Activated T-helper 1 cell treated with anti-CD3 and anti-CD28 coated beads, Interleukin-12 subunit alpha, Interleukin-12 subunit beta, Interleukin-2, Interleukin-4 antibody, amounts not matched to agents 30 ng/mL and 10 ng/mL and 1 ng/mL, durations not matched to agents 14 hours and 24 hours and 36 hours (primary cell): Measurements from ENCODE around the gene SUGT1. TPM values are rescaled to one million over a fixed set of nuclear protein-coding genes. Genes with fewer than 3 reads are reported as not detected.

Source experiments
- DNase-seq: peaks from one replicate; pipeline ENCODE4 v3.0.0; 2021; ENCODE audit warnings: low spot score
- H3K27ac Mint-ChIP-seq: one replicate; pipeline ENCODE4 v1.8.0; 2021; ENCODE audit warnings: mild to moderate bottlenecking, mixed read lengths
- H3K27me3 Mint-ChIP-seq: one replicate; pipeline ENCODE4 v1.8.0; 2022; ENCODE audit warnings: mild to moderate bottlenecking, moderate library complexity, mixed read lengths; ENCODE audit not compliant: insufficient read depth
- H3K36me3 Mint-ChIP-seq: one replicate; pipeline ENCODE4 v1.8.0; 2021; ENCODE audit warnings: low read depth, mixed read lengths
- H3K4me1 Mint-ChIP-seq: one replicate; pipeline ENCODE4 v1.8.0; 2021; ENCODE audit warnings: low read depth, mixed read lengths
- H3K4me3 Mint-ChIP-seq: one replicate; pipeline ENCODE4 v1.8.0; 2021; ENCODE audit warnings: mild to moderate bottlenecking, moderate library complexity, mixed read lengths
- H3K9me3 Mint-ChIP-seq: one replicate; pipeline ENCODE4 v1.8.0; 2021; ENCODE audit warnings: mixed read lengths
- intact Hi-C: fragments of 100-400 bp; cut with micrococcal nuclease; formaldehyde crosslinking; loops from one replicate; pipeline ENCODE4 v1.15.1; 2024
- total RNA-seq: library from RNA; stranded (reverse); gene quantifications from 2 replicates; pipeline ENCODE4 v1.2.3, GENCODE V29; 2022

The SUGT1 gene
- total RNA-seq, 1 donor from 2014 or later = 63.3 TPM

GRCh38 chr13:52744842-52745375 is 92.3 kb downstream of the SUGT1 start:
- Mint-ChIP-seq H3K36me3 (no peaks in the 10 kb centered on the region), H3K4me1 (no peaks in the 10 kb centered on the region), H3K4me3 (no peak overlapping the region), H3K27ac (no peak overlapping the region), H3K9me3 (no peaks in the 10 kb centered on the region), H3K27me3 (peaks cover 30% of the 10 kb centered on the region)
- intact Hi-C loops = no loop called here
- no peak for DNase-seq

- no peak overlapping the region for H3K4me3 Mint-ChIP-seq
- intact Hi-C loops = no loop called here
- H3K36me3 Mint-ChIP-seq = no peaks in the 10 kb centered on the region
These were observed 93.5 kb downstream of the SUGT1 start for GRCh38 chr13:52746141-52746540.

GRCh38 chr13:52749419-52749818 is 96.8 kb downstream of the SUGT1 start:
- no peak overlapping the region for H3K27ac Mint-ChIP-seq
- DNase-seq = no peak
- H3K36me3 Mint-ChIP-seq = no peaks in the 10 kb centered on the region
- no peaks in the 10 kb centered on the region for H3K4me1 Mint-ChIP-seq
- peaks cover 5% of the 10 kb centered on the region for H3K27me3 Mint-ChIP-seq
- intact Hi-C loops = no loop called here
- no peak overlapping the region for H3K4me3 Mint-ChIP-seq
- no peaks in the 10 kb centered on the region for H3K9me3 Mint-ChIP-seq

More at GRCh38 chr13:52746141-52746540, 93.5 kb downstream of the SUGT1 start:
- DNase-seq = no peak
- H3K9me3 Mint-ChIP-seq = no peaks in the 10 kb centered on the region
- H3K27me3 Mint-ChIP-seq = peaks cover 20% of the 10 kb centered on the region
- H3K27ac Mint-ChIP-seq = no peak overlapping the region
- H3K4me1 Mint-ChIP-seq = no peaks in the 10 kb centered on the region

Other genes with a start within 250 kb of the SUGT1 start
- gene THSD1, start 246.7 kb upstream of the SUGT1 start, total RNA-seq = 0.07 and 0.21 TPM in 2 replicates
- gene VPS36, start 202.2 kb upstream of the SUGT1 start, total RNA-seq = 47.8 and 49.2 TPM in 2 replicates
- 36.9 and 37.3 TPM in 2 replicates for gene CKAP2, start 197.4 kb upstream of the SUGT1 start, total RNA-seq
- 8.8 and 9.6 TPM in 2 replicates for gene HNRNPA1L2, start 10.4 kb upstream of the SUGT1 start, total RNA-seq
- gene CNMD, start 87.0 kb downstream of the SUGT1 start, total RNA-seq = not detected in 2 replicates
- not detected in 2 replicates for gene PCDH8, start 195.8 kb downstream of the SUGT1 start, total RNA-seq